GM18526 (cell line): Measurements from ENCODE around the gene KCTD16.

Source experiments
- POLR2A ChIP-seq: IDR thresholded peaks from 3 replicates; pipeline ENCODE4 v1.6.1; 2011; ENCODE audit not compliant: insufficient read length; ENCODE audit errors: extremely low read depth

KCTD16 gene

DNA sequence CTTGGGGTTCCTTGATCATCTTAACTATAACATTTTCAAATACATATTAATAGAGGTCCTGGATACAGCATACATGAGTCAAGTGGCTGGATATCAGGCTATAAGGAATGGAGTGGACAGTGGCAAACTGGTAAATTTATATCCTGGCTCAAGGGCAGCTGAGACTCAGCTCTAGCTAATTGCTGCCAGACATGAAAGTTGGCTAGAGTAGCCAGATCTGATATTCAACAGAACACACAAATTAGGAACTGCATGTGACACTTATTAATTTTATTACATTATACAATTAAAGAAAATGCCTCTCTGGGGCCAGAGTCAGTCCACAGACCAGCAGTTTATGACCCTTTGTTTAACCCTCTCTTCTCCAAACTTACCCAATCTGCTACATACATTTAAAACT, 206.5 kb downstream of the KCTD16 start:
- TF ChIP-seq POLR2A, result no peak

GRCh38 chr5:144378681-144379080, 208.0 kb downstream of the KCTD16 start:
- TF ChIP-seq POLR2A, result no peak

GRCh38 chr5:144385597-144385996, 214.9 kb downstream of the KCTD16 start:
- no peak for TF ChIP-seq POLR2A

DNA sequence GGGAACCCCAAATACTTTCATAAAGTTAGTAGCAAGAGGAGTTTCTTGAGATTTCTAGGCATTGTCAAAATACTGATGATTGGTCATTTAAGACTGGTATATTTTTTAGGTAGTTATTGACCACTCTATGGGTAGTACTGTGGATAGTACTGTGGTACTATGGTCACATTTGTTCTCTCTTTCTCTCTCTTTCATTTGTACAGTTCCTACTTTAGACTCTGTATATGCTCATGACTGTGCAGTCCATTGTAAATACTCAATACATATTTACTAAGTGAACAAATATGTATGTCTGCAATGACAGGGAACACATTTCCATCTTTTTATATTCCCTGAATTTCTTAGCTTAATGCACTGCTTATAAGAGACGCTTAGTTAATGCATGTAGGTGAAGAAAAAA, 215.6 kb downstream of the KCTD16 start:
- TF ChIP-seq POLR2A, result no peak

DNA sequence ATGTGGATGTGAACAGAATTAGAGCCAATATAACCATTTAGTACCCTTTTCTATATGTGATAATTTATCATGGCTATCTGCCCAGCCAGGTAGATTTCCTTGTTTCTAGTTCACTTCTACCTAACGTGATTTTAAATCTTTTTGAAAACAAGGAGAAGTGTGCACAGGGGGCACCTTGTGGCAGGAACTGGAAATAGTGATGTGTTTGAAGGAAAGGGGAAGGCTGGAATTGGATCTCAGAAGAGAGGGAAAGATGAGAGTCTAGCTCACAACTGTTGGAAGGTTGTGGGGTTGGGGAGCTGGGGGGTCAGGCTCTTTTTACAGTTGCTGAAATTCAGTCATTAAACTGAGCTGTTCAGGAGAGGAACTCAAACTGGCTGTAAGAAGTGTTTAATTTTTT, 219.5 kb downstream of the KCTD16 start:
- no peak for TF ChIP-seq POLR2A

DNA sequence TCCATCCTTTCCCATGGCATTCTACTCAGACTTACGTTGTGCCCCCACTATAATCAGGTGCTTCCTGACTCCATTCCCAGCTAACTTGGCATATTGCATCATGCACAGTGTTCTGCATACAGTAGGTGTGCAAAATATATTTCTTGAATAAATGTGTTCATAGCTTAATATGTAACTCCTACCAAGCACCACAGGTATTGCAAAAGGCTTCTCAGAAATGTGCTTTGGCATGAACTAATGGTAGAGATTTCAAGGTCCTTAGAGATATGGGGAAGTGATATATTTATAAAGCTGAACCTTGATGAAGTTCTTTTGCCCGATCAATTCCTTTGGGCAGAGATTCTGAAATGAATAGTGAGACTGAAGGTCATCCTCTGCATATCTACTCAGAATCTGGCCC, 220.4 kb downstream of the KCTD16 start:
- TF ChIP-seq POLR2A, result no peak

DNA sequence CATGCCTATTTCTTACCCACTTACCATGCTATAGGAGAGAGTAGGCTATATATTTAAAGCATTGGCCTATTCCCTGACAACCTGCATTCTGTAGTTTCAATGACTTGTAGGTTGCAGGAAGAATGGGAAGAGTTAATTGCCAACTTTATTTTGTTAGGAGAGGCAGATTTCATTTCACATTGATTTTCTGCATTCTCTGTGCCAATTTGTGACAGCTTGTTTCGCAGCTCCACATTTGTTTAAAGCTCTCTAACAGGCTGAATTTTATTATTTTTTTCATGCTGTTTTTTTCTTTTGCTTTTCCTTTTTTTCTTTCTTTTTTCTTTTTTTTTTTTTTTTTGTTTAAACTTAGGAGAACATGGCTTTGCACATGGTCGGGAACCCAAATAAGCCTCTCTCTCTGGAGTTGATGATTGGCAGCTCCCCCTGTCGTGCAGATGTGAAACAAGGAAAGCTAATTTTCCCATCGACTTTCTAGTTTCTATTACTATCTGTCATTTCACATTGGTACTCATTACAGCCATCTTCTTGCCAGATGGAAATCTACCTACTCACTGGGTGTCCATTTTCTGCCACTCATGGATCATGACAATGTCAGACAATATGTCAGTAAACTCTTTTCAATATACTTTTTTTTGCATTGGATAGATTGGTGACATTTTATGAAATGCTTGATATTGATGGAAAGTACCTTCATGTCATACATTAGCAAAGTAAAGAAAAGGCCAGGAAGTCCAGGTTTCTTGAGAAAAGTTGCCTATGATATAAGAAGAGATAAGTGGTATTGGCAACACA, 223.2 kb downstream of the KCTD16 start:
- no peak for TF ChIP-seq POLR2A

DNA sequence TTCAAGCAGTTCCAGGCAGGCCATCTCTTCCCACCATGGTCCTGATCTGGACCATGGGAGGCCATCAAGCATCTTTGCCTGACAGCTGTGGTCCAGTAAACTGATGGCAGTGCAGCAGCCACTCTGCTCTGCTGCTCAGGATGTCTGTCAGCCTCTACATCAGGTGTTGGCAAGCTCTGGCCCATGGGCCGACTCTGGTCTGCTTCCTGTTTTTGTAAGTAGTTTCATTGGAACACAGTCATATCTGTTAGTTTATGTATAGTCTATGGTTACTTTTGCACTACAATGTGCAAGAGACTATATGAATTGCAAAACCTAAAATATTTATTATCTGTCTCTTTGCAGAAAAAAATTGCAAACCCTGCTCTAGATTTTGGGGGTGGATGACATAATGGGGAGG, 225.0 kb downstream of the KCTD16 start:
- TF ChIP-seq POLR2A, result no peak

- TF ChIP-seq POLR2A, result no peak
Observed at GRCh38 chr5:144403058-144403457, 232.4 kb downstream of the KCTD16 start.

DNA sequence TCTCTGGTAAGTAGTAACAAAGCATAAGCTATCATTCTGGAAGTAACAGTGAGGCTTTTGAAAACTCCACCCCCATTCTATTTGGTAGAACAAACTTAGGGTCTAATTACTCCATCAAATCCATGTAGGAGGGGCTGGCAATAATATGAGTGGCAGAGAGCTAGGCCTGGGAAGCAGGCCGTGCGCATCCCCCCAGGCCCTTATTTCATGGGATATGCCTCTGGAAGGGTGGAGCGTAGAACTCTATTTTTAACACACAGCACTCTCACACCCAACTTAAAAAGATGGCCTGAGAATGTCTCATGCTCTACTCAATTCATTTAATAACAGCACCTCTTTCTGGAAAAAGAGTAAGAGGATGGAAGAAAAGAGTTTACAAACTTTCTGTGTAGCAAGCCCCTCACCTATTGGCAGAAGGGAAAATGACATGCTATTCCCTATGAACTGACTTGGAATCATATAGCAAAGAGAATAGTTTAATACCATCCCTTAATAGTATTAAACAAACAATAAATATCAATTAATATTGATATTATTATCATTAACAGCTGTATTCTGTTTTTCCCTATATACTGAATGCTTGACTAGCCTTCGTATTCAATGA, 233.2 kb downstream of the KCTD16 start:
- no peak for TF ChIP-seq POLR2A

- no peak for TF ChIP-seq POLR2A
Observed at GRCh38 chr5:144404672-144405071, 234.0 kb downstream of the KCTD16 start.

- no peak for TF ChIP-seq POLR2A
Observed at GRCh38 chr5:144405991-144406390, 235.3 kb downstream of the KCTD16 start.

DNA sequence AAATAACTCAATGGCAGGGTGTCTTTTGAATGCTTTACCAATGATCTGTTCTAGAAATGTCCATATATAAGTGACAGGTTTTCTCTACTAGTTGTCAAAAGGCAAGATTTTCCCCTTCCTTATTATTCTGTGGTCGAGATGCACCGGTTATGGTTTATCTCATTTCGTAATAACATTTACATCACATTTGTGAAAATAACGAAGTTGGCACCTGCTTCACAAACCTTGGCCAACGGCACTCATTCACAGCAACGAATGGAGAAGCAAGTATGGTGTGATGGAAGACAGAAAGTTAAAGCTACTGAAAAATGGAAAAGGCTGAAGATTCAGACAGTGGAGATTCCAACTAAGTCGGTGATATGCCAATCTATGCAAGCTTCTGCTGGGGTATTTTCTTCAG, 235.8 kb downstream of the KCTD16 start:
- no peak for TF ChIP-seq POLR2A

- no peak for TF ChIP-seq POLR2A
Observed at GRCh38 chr5:144414202-144415029, 243.7 kb downstream of the KCTD16 start.

GRCh38 chr5:144416196-144416595, 245.5 kb downstream of the KCTD16 start:
- TF ChIP-seq POLR2A, result no peak

- TF ChIP-seq POLR2A, result no peak
Observed at GRCh38 chr5:144418719-144419118, 248.0 kb downstream of the KCTD16 start.
